GM21723 (cell line): ENCODE data around the gene SLC44A5.
"Not testable (repeated sequence)": the region's sequence is repeated elsewhere in the genome, so short reads cannot be mapped to it uniquely, and the experiment has no call there.

Experiments used
- ATAC-seq: cut with Tn5 transposase; IDR thresholded peaks from one replicate; pipeline ENCODE4 v1.9.1; 2021; ENCODE audit warnings: mild to moderate bottlenecking, moderate library complexity; ENCODE audit not compliant: unreplicated experiment

SLC44A5 gene

GRCh38 chr1:75522389-75522788 lies 88.5 kb downstream of the SLC44A5 start:
- no peak for ATAC-seq

GRCh38 chr1:75521658-75522057 lies 89.3 kb downstream of the SLC44A5 start:
- no peak for ATAC-seq

- ATAC-seq = no peak
Measured at GRCh38 chr1:75520862-75521475, 89.9 kb downstream of the SLC44A5 start.

GRCh38 chr1:75519651-75520427 lies 91.1 kb downstream of the SLC44A5 start:
- ATAC-seq = no peak

GRCh38 chr1:75518686-75519085 lies 92.2 kb downstream of the SLC44A5 start:
- no peak for ATAC-seq

- no peak for ATAC-seq
Measured at GRCh38 chr1:75514270-75514669, 96.6 kb downstream of the SLC44A5 start.

GRCh38 chr1:75506976-75507375 lies 103.9 kb downstream of the SLC44A5 start:
- ATAC-seq = no peak

GRCh38 chr1:75503221-75503974 lies 107.5 kb downstream of the SLC44A5 start:
- ATAC-seq = no peak

- ATAC-seq = no peak
Measured at GRCh38 chr1:75502776-75503175, 108.1 kb downstream of the SLC44A5 start.

- no peak for ATAC-seq
Measured at GRCh38 chr1:75501577-75502295, 109.2 kb downstream of the SLC44A5 start.

- ATAC-seq = no peak
Measured at GRCh38 chr1:75492011-75492410, 118.9 kb downstream of the SLC44A5 start.

GRCh38 chr1:75487399-75487798 lies 123.5 kb downstream of the SLC44A5 start:
- no peak for ATAC-seq

- no peak for ATAC-seq
Measured at GRCh38 chr1:75484789-75485188, 126.1 kb downstream of the SLC44A5 start.

- ATAC-seq = no peak
Measured at GRCh38 chr1:75482951-75483350, 128.0 kb downstream of the SLC44A5 start.

GRCh38 chr1:75476486-75476885 lies 134.4 kb downstream of the SLC44A5 start:
- not testable (repeated sequence) for ATAC-seq

GRCh38 chr1:75475696-75476095 lies 135.2 kb downstream of the SLC44A5 start:
- ATAC-seq = no peak

- no peak for ATAC-seq
Measured at GRCh38 chr1:75472971-75473603, 137.8 kb downstream of the SLC44A5 start.

- no peak for ATAC-seq
Measured at GRCh38 chr1:75472089-75472970, 138.6 kb downstream of the SLC44A5 start.

GRCh38 chr1:75471252-75471651 lies 139.7 kb downstream of the SLC44A5 start:
- no peak for ATAC-seq

GRCh38 chr1:75470448-75470847 lies 140.5 kb downstream of the SLC44A5 start:
- no peak for ATAC-seq
